ENCODE results near the gene RLN1.

Gene RLN1

DNA sequence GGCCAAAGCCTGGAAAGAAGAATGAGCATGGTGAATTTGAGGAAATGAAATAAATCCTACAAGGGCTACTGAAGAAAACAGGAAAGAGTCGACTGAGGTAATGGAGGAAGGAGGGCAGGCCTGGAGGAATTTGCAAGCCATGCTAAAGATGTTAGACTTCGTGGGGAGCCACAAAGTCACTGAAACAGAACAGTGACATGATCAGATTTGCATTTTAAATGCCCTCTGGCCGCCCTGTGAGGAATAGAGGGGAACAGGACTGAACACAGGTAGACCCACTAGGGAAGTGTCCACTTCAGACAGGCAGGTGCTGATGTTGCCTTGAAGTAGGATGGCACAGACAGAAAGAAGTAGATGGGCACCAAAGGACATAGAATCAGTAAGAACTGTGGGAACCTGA, 42.8 kb upstream of the RLN1 start:
- TF ChIP-seq FOXP2 (optimal IDR thresholded peaks at IDR 0.05; ENCODE audit: borderline replicate concordance, extremely low read depth, extremely low read length, insufficient read depth) (no peak), POLR2AphosphoS5 (IDR thresholded peaks at IDR 0.05; ENCODE audit: low read depth, low read length) (no peak), TAF1 (IDR thresholded peaks at IDR 0.05; ENCODE audit: borderline replicate concordance, insufficient read depth, low read length) (no peak), REST (IDR thresholded peaks at IDR 0.05; ENCODE audit: insufficient read depth in 1 of 2, low read depth in 2 of 2, low read length in 2 of 2) (no peak), SIN3A (IDR thresholded peaks at IDR 0.05; ENCODE audit: borderline replicate concordance, insufficient read depth, low read length) (no peak)

GRCh38 chr9:5375790-5376477, 36.3 kb upstream of the RLN1 start:
- TF ChIP-seq FOXP2 (optimal IDR thresholded peaks at IDR 0.05; ENCODE audit: borderline replicate concordance, extremely low read depth, extremely low read length, insufficient read depth) (no peak), SIN3A (IDR thresholded peaks at IDR 0.05; ENCODE audit: borderline replicate concordance, insufficient read depth, low read length) (no peak), POLR2AphosphoS5 (IDR thresholded peaks at IDR 0.05; ENCODE audit: low read depth, low read length) (no peak), REST (IDR thresholded peaks at IDR 0.05; ENCODE audit: insufficient read depth in 1 of 2, low read depth in 2 of 2, low read length in 2 of 2) (no peak)

GRCh38 chr9:5375091-5375490, 35.4 kb upstream of the RLN1 start:
- TF ChIP-seq TAF1 (IDR thresholded peaks at IDR 0.05; ENCODE audit: borderline replicate concordance, insufficient read depth, low read length) (no peak), REST (IDR thresholded peaks at IDR 0.05; ENCODE audit: insufficient read depth in 1 of 2, low read depth in 2 of 2, low read length in 2 of 2) (no peak), POLR2AphosphoS5 (IDR thresholded peaks at IDR 0.05; ENCODE audit: low read depth, low read length) (no peak), SIN3A (IDR thresholded peaks at IDR 0.05; ENCODE audit: borderline replicate concordance, insufficient read depth, low read length) (no peak), FOXP2 (optimal IDR thresholded peaks at IDR 0.05; ENCODE audit: borderline replicate concordance, extremely low read depth, extremely low read length, insufficient read depth) (no peak)

GRCh38 chr9:5364294-5365024, 24.8 kb upstream of the RLN1 start:
- no peak for TF ChIP-seq REST (IDR thresholded peaks at IDR 0.05; ENCODE audit: insufficient read depth in 1 of 2, low read depth in 2 of 2, low read length in 2 of 2)
- no peak for TF ChIP-seq SIN3A (IDR thresholded peaks at IDR 0.05; ENCODE audit: borderline replicate concordance, insufficient read depth, low read length)
- TF ChIP-seq TAF1 (IDR thresholded peaks at IDR 0.05; ENCODE audit: borderline replicate concordance, insufficient read depth, low read length): no peak
- no peak for TF ChIP-seq POLR2AphosphoS5 (IDR thresholded peaks at IDR 0.05; ENCODE audit: low read depth, low read length)
- TF ChIP-seq FOXP2 (optimal IDR thresholded peaks at IDR 0.05; ENCODE audit: borderline replicate concordance, extremely low read depth, extremely low read length, insufficient read depth): no peak

Data from PFSK-1 (cell line).